ENCODE results near the gene ARID3C. TPM values are rescaled to one million over a fixed set of nuclear protein-coding genes. Genes with fewer than 3 reads are reported as not detected.

ARID3C gene
- polyA plus RNA-seq, 1 of the 3 experiments (the other 2 are of a cell fraction): 0.08 TPM

GRCh38 chr9:34663303-34663605, 34.4 kb upstream of the ARID3C start (continued):
- no peak for TF ChIP-seq MXI1 (IDR thresholded peaks at IDR 0.05; ENCODE audit: low read depth, low read length)
- no peak for TF ChIP-seq REST (IDR thresholded peaks at IDR 0.05; ENCODE audit: low read depth, low read length)
- TF ChIP-seq CTCF (IDR thresholded peaks at IDR 0.05): no peak

GRCh38 chr9:34662526-34663302, 33.8 kb upstream of the ARID3C start, which contains the start of gene CCL27:
Gene CCL27 (minus strand): TSS chr9:34662657. CDS start chr9:34662633, 24 bp downstream.
- no peak within 1 kb of the TSS for H3K9ac ChIP-seq
- CTCF ChIA-PET: interaction anchor here (0.7 to 8.1 kb wide), 7 partner anchors 16 to 48 kb away, joined by 3 to 56 read pairs (median 4); partner anchors contain the start of genes ARID3C and GALT
- POLR2A ChIA-PET: no interaction called here
- peaks cover 8 to 12% of the 10 kb centered on the region in 2 experiments; a peak in 3 of 4 replicates for H3K4me1 ChIP-seq (ENCODE audit: control insufficient read depth in 1 of 2, insufficient read depth in 2 of 2, low read depth in 1 of 2, low read length in 1 of 2)
- H3K9me3 ChIP-seq: no peaks in the 10 kb centered on the region
- 79% methylated on average over 4 of the region's 4 CpGs for WGBS (ENCODE audit: low lambda C conversion rate)
- no peak within 1 kb of the TSS for H3K4me3 ChIP-seq (ENCODE audit: low read depth in 2 of 2, low read length in 1 of 2)
- no peaks in the 10 kb centered on the region for H3K36me3 ChIP-seq (replicated peaks in 1 of 2; ENCODE audit: control insufficient read depth in 1 of 2, insufficient read depth in 2 of 2, low read length in 1 of 2)
- no peak within 1 kb of the TSS for H3K4me2 ChIP-seq
- no peak within 1 kb of the TSS for H2AFZ ChIP-seq (ENCODE audit: low read depth)
- H3K9me2 ChIP-seq: no peaks in the 10 kb centered on the region
- no peaks in the 10 kb centered on the region for H4K20me1 ChIP-seq (ENCODE audit: insufficient read depth)
- peaks cover 17% of the 10 kb centered on the region; the same call in 1 of the 2 replicates for H3K79me2 ChIP-seq (ENCODE audit: insufficient read depth)
- H3K27me3 ChIP-seq (ENCODE audit: insufficient read depth): no peaks in the 10 kb centered on the region
- no peak within 1 kb of the TSS for H3K27ac ChIP-seq (ENCODE audit: low read depth in 2 of 2, low read length in 1 of 2)
- TF ChIP-seq RFX5 (IDR thresholded peaks at IDR 0.05; ENCODE audit: low read length): no peak
- no peak for TF ChIP-seq GATA2 (CRISPR knock-in tag; IDR thresholded peaks at IDR 0.05)
- no peak for TF ChIP-seq MEF2A (IDR thresholded peaks at IDR 0.05; ENCODE audit: borderline replicate concordance, low read depth)
- TF ChIP-seq NFIC (IDR thresholded peaks at IDR 0.05; ENCODE audit: borderline replicate concordance): no peak
- no peak for TF ChIP-seq USF1 (IDR thresholded peaks at IDR 0.05; ENCODE audit: borderline replicate concordance, low read depth)
- no peak for TF ChIP-seq MAX (IDR thresholded peaks at IDR 0.05; ENCODE audit: low read depth)
- TF ChIP-seq IRF3 (IDR thresholded peaks at IDR 0.05; ENCODE audit: low read depth, low read length): no peak
- no peak for TF ChIP-seq EP300 (IDR thresholded peaks at IDR 0.05; ENCODE audit: borderline replicate concordance in 1 of 2, low read depth in 1 of 2, low read length in 1 of 2)
- TF ChIP-seq FOSL2 (IDR thresholded peaks at IDR 0.05; ENCODE audit: borderline replicate concordance, low read depth): no peak
- TF ChIP-seq PBX3 (IDR thresholded peaks at IDR 0.05): no peak
- TF ChIP-seq FOXM1 (IDR thresholded peaks at IDR 0.05; ENCODE audit: low read depth): no peak
- no peak for TF ChIP-seq CHD2 (IDR thresholded peaks at IDR 0.05; ENCODE audit: low read length, partially characterized antibody)
- no peak for TF ChIP-seq ELF1 (IDR thresholded peaks at IDR 0.05)
- TF ChIP-seq REST (IDR thresholded peaks at IDR 0.05; ENCODE audit: low read depth, low read length): no peak
- H3F3A ChIP-seq (replicated peaks; ENCODE audit: insufficient read depth): peaks cover 13% of the 10 kb centered on the region
- no peak for DNase-seq
